Epithelial cell of prostate (primary cell): ENCODE measurements around the gene SAPCD2.
"Not testable (repeated sequence)": the region's sequence is repeated elsewhere in the genome, so short reads cannot be mapped to it uniquely, and the experiment has no call there.

ENCODE experiments used
- DNase-seq: peaks from one replicate; pipeline ENCODE4 v3.0.0-alpha.2; 2011; ENCODE audit warnings: low read depth, low spot score
- H3K27ac ChIP-seq: fragments of 450-650 bp; 2 replicates; pipeline ENCODE4 v1.5.1; 2017; ENCODE audit warnings: mild to moderate bottlenecking

SAPCD2 gene, protein sequence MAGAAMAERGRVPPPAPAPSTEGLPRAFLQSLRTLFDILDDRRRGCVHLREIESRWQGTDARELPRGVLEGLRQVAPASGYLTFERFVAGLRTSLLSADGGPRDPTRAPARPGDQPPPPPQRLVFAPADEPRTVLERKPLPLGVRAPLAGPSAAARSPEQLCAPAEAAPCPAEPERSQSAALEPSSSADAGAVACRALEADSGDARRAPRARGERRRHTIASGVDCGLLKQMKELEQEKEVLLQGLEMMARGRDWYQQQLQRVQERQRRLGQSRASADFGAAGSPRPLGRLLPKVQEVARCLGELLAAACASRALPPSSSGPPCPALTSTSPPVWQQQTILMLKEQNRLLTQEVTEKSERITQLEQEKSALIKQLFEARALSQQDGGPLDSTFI

DNA sequence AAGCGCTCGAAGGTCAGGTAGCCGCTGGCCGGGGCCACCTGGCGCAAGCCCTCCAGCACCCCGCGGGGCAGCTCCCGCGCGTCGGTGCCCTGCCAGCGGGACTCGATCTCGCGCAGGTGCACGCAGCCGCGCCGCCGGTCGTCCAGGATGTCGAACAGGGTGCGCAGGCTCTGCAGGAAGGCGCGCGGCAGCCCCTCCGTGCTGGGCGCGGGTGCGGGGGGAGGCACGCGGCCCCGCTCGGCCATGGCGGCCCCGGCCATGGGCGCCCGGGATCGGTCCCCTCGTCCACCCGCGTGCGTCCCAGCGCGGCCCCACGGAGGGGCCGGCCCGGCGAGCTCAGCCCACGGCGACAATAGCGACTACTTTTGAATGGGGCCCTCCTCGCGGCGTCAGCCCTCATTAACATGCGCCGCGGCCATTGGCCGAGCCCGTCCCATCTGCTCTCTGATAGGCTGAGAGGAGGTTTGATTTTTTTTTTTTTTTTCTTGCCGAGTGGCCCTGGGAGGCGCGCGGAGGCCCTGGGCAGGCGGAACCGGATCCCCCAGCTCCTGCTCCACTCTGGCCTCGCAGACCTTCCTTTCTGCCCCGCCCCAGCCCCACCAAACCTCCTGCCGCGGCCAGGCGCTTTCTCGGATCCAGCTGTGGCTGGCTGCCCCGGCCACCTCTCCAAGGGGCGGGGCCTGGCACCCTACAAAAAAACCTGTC lies at the start of gene SAPCD2:
Gene SAPCD2 (minus strand): TSS at position 357 of the 705 bp plus-strand sequence. CDS start 97 bp downstream, at position 260.
- H3K27ac ChIP-seq: no peak within 1 kb of the TSS
- peak; percentile 52 for DNase-seq

DNA sequence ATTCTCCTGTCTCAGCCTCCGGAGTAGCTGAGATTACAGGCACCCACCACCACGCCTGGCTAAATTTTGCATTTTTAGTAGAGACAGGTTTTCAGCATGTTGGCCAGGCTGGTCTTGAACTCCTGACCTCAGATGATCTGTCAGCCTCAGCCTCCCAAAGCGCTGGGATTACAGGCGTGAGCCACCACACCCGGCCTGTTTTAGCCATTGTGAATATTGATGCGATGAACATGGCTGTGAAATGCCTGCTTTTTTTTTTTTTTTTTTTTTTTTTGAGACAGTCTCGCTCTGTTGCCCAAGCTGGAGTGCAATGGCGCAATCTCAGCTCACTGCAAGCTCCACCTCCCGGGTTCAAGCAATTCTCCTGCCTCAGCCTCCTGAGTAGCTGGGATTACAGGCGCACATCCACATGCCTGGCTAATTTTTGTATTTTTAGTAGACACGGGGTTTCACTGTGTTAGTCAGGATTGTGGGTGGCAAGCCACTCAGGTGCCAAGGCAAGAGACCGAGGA lies 47.8 kb upstream of the SAPCD2 start:
- DNase-seq, H3K27ac ChIP-seq: not testable (repeated sequence)

DNA sequence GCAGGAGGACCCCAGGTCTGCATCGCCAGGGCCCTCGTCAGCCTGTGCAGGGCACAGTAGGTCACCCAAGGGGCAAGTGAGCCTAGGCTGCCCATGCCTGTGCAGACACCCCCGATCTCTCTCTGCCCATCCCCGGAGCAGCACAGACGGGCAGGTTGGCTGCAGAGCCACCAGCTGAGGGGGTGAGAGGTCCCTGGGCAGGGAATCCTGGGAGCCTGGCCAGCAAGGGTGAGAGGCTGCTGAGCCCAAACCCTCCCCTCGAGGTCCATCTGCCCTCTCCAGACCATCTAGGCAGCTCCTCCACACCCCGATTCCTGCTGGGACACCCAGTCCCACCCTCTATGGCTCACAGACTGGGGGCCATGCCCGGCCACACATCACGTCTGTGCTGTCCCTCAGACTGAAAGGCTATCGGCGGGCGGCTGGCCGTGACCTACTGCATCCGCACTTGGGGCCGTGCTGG lies 46.9 kb upstream of the SAPCD2 start:
- DNase-seq: no peak
- H3K27ac ChIP-seq: no peak overlapping the region

DNA sequence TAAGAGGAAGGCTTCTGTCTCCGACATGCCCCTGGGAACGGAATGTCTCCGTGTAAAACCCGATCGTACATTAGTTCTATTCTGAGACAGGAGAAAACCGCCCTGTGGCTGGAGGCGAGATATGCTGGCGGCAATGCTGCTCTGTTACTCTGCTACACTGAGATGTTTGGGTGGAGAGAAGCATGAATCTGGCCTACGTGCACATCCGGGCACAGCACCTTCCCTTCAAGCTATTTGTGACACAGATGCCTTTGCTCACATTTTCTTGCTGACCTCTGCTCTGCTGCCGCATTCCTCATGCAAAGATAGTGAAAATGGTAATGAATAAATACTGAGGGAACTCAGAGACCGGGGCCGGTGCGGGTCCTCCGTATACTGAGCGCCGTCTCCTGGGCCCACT lies 46.4 kb upstream of the SAPCD2 start:
- no peak overlapping the region for H3K27ac ChIP-seq
- DNase-seq: no peak

DNA sequence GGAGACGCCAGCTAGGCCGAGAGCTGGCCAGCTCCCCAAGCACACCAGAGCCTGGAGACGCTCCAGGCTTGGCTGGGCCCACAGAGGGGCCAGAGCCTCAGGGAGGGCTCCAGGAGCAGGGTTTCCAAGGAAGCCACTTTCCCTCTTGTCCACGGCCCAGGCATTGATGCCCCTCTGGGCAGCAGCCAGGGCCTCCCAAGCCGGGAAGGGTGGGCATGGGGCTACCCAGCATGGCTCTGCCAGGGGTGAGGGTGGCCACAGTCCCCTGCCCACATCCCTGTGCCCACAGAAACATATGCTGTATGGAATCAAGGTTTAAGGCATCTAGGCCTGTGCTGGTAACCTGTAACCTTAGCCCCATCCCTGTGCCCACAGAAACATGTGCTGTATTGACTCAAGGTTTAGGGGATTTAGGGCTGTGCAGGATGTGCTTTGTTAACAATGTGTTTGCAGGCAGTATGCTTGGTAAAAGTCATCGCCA lies 45.7 kb upstream of the SAPCD2 start:
- H3K27ac ChIP-seq: no peak overlapping the region
- DNase-seq: no peak

DNA sequence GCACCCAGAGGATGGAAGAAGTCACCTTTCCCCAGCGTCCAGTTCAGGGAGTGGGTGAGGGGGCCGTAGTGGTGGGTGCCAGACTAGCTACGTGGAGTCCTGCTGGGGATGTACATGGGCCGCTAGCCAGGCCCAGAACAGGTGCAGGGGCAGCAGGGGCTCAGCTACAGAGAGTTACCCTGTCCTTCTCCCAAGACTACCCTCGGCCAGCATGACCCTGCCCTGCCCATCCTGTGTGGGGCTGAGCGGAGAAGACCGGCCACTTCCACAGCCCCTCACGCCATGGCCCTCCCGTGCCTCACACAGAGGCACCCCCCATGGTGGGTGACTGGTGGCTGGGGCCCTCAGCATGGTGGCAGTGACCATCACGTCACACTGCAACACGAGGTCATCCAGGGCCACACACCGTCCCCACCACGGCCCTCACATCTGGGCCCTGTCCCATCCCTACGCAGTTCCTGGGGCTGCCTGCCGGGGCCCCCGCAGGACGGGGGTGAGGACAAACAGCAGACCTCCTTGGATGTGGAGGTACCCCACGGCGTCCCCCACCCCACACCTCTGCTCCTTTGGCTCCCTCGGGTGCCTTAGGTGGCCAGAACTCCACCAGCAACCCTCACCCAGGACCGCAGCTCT lies 45.2 kb upstream of the SAPCD2 start:
- no peak overlapping the region for H3K27ac ChIP-seq
- no peak for DNase-seq

DNA sequence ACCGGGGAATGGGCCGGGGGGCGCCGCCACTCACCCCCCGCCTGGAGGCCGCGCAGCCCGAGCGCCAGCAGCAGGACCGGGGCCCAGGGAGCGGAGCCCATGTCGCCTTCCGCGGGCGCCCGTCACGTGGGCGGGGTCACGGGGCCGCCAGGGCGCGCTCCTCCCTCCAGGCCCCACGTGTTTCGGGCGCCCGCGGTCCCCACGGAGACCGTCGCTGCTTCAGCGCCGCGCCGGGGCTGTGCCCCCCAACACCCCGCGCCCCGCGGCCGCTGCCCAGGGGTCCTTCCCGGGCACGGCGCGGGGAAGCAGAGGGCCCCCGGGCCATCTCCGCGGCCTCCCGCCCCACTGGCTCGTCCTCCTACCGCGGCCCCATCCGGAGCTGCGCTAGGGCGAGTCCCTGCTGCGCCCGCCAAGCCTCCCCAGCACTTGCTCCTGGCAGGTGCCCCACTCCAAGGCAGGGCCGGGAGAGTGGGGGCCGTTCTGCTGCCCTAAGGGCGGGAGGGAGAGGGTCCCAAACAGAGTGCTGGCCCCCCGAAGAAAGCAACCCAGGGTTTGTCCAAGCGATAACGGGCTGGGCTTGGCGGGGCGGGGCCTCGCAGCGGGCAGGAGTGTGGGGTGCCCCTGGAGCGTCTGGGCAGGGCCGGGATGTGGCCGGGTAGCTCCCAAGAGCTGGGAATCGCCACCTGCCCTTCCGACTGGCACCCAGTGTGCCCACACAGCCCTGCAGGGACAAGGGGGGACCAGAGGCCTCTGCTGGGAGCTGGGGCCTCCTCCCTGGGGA lies 44.4 kb upstream of the SAPCD2 start, which contains the start of gene DPP7:
Gene DPP7 (minus strand): TSS at position 121 of the 781 bp plus-strand sequence. CDS start 20 bp downstream, at position 101.
- DNase-seq: no peak
- no peak within 1 kb of the TSS for H3K27ac ChIP-seq

DNA sequence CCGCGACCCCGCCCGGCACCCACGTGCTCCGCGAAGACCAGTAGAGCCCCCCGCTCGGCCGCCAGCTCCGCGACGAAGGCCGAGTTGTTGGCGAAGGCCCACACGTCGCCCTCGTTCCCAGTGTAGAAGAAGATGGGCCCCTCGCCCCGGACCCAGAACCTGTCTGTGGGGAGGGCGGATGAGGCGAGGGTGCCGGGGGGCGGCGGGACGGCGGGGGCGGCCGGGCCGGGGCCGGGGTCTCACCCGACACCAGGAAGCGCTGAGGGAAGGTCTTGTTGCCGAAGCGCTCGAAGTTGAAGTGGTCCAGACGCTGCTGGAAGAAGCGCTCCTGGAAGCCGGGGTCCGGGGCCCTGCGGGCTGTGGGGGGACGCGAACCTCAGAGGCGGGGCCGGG lies 43.9 kb upstream of the SAPCD2 start:
- no peak overlapping the region for H3K27ac ChIP-seq
- no peak for DNase-seq

DNA sequence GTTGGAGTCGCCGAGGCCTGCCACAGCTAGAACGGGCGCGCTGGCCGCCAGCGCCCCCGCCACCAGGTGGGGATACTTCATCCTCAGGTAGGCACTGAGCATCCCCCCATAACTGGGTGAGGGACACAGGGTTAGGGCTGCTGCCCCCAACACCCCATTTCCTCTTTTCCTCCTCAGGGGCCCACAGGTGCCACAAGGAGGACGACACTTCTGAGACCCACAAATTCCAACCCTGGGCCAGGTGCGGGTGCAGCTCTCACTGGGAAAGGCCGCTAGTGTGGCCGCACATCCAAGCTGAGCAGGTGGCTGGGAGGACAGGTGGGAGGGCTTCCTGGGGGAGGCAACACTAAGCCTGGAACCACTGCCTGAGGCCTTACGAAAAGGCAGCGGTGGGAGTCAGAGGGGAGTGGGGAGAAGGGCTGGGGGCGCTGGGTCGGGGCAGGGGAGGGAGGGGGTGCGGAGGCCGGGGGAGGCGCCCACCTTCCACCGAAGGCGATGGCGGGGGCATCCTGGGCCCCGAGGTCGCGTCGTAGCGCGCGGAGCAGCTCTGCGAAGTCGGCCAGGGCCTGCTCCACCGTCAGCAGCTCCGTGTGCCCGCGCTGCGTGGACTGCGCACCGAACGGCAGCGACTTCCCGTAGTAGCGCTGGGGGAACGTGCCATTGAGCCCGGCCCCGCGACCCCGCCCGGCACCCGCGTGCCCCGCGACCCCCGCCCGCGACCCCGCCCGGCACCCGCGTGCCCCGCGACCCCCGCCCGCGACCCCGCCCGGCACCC lies 43.2 kb upstream of the SAPCD2 start:
- no peak for DNase-seq
- no peak overlapping the region for H3K27ac ChIP-seq

DNA sequence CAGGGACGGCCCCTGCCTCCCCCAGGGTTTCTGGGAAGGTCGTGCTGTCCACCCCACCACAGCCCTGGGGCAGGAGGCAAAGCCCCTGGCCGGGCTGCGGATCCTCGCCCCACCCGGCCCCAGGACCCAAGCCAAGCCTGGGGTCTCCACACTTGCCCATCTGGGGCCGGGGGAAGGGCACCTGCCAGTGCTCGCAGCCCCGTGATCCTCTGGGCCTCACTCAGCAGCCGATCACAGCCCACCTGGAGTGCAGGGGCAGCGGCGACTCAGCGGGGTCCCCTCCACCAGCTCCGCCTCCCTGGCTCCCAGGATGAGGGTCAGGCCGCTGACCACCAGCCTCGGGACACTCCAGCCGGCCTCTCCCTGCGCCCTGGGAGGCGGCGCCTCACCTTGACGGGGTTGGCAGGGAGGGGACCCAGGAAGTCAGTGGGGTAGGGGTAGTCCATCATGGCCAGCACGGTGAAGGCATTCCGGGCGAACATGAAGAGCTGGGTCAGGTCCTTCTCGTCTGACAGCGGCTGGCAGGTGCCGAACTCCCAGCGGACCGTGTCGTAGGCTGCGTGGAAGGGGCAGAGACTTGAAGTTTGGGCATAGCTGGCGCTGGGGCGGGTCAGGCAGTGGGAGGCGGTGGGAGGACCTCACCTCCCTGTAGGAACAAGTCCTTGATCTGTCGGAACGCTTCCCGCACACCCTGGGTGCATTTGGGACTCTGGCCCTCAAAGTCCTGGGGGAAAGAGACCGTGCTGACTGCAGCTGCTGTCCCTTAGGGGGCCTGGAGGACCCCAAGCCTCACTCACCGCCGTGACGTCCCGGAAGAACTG lies 42.4 kb upstream of the SAPCD2 start:
- no peak for DNase-seq
- no peak overlapping the region for H3K27ac ChIP-seq

DNA sequence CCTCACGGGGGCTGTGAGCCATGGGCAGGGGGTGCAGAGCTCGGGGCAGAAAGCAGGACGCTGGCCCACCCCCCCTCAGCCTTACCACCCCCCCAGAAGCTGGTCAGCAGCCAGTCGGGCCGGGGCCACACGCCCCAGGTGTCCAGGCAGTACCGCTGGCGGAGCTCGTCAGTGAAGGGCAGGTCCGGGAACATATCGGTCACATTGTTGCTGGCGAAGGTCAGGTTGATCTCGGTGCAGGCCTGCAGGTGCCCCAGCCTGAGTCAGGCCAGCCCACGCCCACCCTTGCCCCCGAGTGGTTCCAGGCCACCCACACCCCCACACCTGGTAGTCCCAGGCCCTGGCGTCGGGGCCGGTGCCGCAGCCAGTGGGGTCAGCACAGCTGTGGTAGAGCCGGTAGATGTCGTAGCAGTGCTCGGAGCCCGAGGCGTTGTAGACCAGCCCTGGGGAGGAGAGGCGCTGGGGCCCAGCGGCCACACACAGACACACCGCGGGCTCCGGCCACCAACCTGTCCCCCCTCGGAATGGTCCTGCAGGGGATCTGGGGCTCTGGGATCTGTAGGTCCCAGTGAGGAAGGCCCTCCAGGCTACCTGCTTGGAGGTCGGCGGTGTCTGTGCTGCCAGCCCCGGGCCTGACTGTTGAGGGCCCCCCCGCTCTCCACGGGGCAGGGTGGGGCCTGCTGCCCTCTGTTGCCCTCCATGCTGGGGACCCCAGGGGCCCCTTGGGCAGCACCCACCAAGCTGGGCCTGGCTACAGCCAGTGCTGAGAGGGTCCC lies 41.6 kb upstream of the SAPCD2 start:
- DNase-seq: no peak
- H3K27ac ChIP-seq: no peak overlapping the region

DNA sequence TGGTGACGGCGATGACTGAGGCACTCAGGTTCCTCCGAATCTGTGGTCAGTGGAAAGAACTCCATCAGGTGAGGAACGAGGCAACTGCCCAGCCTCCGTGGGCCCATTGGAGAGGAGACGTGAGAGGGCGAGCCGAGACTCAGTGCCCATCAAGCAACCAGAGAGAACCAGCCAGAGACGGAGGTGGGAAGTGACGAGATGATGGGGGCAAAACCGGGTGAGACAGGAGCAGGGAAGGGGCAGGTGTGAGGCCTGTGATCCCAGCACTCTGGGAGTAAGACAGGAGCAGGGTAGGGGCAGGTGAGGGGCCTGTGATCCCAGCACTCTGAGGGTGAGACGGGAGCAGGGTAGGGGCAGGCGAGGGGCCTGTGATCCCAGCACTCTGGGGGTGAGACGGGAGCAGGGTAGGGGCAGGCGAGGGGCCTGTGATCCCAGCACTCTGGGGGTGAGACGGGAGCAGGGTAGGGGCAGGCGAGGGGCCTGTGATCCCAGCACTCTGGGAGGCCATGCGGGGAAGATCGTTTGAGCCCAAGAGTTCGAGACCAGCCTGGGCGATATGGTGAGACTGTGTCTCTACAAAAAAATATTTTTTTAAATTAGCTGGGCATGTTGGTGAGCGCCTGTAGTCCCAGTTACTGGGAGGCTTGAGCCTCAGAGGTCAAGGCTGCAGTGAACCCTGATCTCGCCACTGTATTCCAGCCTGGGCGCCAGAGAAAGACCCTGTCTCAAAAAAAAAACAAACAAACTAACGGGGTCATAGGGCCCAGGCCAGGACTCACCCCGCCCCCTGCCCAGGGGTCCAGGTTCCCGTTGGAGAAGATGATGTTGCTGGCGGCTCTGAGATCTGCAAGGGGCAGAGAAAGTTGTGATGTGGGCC lies 40.8 kb upstream of the SAPCD2 start:
- DNase-seq: no peak
- H3K27ac ChIP-seq: no peak overlapping the region

DNA sequence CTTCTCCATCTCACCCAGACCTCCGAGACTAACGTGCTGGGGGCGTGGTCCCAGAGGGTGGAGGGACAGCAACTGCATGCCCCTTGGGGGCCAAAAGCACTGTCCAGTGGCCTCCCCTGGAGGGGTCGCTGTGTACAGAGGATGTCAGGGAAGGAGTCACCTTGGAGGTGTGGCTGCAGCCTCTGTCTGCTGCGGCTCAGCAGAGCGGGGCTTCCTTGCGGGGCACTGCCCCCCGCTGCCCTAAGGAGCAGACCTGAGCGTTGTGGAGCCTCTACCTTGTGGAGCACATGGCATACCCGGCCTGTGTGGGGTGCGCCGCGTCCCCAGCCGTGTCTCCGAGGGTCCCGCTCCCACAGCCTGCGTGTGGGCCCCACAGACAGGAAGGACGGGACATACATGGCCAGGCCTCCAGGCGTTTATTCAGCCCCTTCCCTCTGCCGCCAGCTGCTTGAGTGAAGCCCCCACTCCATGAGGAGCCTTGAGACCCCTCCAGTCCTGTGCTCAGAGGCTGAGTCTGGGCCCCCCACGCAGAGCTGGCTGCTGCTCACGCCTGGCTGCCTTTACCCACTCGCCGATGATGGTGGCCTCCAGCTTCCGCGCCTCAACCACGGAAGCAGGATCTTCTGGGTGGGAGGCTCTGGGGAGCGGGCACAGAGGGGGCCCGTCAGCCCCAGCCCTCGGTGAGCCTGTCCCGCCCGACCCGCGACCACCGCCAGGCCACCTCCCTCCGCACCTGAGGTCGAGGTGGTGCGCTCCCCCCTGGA lies 40.0 kb upstream of the SAPCD2 start:
- H3K27ac ChIP-seq: no peak overlapping the region
- no peak for DNase-seq

DNA sequence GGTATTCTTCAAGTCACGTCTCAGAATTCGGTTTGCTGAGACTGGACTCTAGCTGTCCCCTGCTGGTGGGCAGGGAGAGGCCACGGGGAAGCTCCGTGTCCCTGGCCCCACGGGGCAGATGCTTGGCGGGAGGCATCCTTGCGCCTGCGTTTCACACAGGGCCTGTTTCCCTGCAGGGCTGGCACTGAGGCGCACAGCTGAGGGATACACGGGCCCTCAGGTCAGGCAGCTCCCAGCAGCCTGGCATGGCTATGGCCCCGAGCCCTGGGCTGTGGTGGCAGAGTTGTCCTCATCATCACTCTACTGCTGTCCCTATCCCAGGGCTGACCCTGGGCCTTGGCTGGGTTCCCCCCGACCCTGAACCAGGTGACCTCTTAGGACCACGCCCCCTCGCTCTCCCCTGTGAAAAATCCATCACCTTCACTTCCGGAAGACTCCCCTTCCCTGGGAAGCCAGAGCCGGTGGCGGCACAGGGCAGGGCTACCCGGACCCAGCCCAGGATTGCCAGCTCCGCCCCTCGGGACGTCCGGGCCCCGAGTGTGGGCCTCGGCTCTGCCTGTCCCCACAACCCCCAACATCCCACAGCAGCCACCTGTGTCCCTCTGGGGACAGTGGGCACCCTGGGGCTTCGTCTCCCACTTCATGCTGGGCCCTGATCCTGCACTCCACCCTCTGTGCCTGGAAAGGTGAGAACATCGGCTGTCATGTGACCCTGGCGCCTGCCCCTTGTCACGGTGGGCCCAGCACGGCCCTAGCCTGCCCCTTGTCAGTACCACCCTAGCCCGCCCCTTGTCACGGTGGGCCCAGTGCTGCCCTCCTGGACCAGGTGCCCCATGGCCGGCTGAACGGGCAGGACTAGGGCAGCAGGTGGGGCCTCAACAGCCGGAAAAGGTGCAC lies 39.1 kb upstream of the SAPCD2 start:
- no peak for DNase-seq
- no peak overlapping the region for H3K27ac ChIP-seq
